H9 (cell line): ENCODE data around the gene STK10. TPM values are rescaled to one million over a fixed set of nuclear protein-coding genes. Genes with fewer than 3 reads are reported as not detected.

Experiments
- DNase-seq: peaks from one replicate; pipeline ENCODE4 v3.0.0-alpha.2; 2017
- H2AFZ ChIP-seq: one replicate; pipeline ENCODE4 v1.6.1; 2013; ENCODE audit warnings: mild to moderate bottlenecking, low read length, control low read depth, moderate library complexity
- H2AK5ac ChIP-seq: 2 replicates; pipeline ENCODE4 v1.6.1; 2013; ENCODE audit warnings: low read length, control low read depth, mixed read lengths; ENCODE audit not compliant: insufficient read length
- H2BK120ac ChIP-seq: one replicate; pipeline ENCODE4 v1.6.1; 2013; ENCODE audit warnings: low read depth, mild to moderate bottlenecking, low read length, control low read depth, inconsistent platforms; ENCODE audit not compliant: poor library complexity, severe bottlenecking
- H2BK12ac ChIP-seq: 2 replicates; pipeline ENCODE4 v1.6.1; 2013; ENCODE audit warnings: low read length, control low read depth, mixed read lengths, low read depth; ENCODE audit not compliant: insufficient read length
- H2BK15ac ChIP-seq: 2 replicates; pipeline ENCODE4 v1.6.1; 2013; ENCODE audit warnings: low read depth, low read length, control low read depth
- H2BK20ac ChIP-seq: one replicate; pipeline ENCODE4 v1.6.1; 2013; ENCODE audit warnings: low read depth, mild to moderate bottlenecking, low read length, control low read depth, inconsistent platforms; ENCODE audit not compliant: poor library complexity, severe bottlenecking
- H2BK5ac ChIP-seq: 2 replicates; pipeline ENCODE4 v1.6.1; 2013; ENCODE audit warnings: low read length, control low read depth, mixed read lengths; ENCODE audit not compliant: insufficient read length
- H3K14ac ChIP-seq: 2 replicates; pipeline ENCODE4 v1.6.1; 2013; ENCODE audit warnings: low read length, control low read depth; ENCODE audit not compliant: insufficient read depth
- H3K18ac ChIP-seq: 2 replicates; pipeline ENCODE4 v1.6.1; 2013; ENCODE audit warnings: low read depth, mild to moderate bottlenecking, mixed read lengths, low read length, control low read depth; ENCODE audit not compliant: insufficient read length
- H3K23ac ChIP-seq: 2 replicates; pipeline ENCODE4 v1.6.1; 2013; ENCODE audit warnings: low read length, control low read depth, mixed read lengths, low read depth; ENCODE audit not compliant: insufficient read length
- H3K23me2 ChIP-seq: 2 replicates; pipeline ENCODE4 v1.6.1; 2013; ENCODE audit warnings: low read depth, mild to moderate bottlenecking, mixed read lengths, low read length, control low read depth; ENCODE audit not compliant: insufficient read length, poor library complexity, severe bottlenecking
- H3K27ac ChIP-seq: 2 replicates; pipeline ENCODE4 v1.5.1; 2013; ENCODE audit warnings: low read length, control low read depth, mixed read lengths, low read depth; ENCODE audit not compliant: insufficient read length
- H3K27me3 ChIP-seq: 2 replicates; pipeline ENCODE4 v1.6.1; 2013; ENCODE audit warnings: low read length, control low read depth, inconsistent platforms; ENCODE audit not compliant: insufficient read depth
- H3K4ac ChIP-seq: 2 replicates; pipeline ENCODE4 v1.6.1; 2013; ENCODE audit warnings: low read depth, mild to moderate bottlenecking, control low read depth, inconsistent platforms, low read length, moderate library complexity
- H3K4me1 ChIP-seq: 2 replicates; pipeline ENCODE4 v1.6.1; 2013; ENCODE audit warnings: low read length, control low read depth, inconsistent platforms; ENCODE audit not compliant: insufficient read depth
- H3K4me2 ChIP-seq: 2 replicates; pipeline ENCODE4 v1.6.1; 2013; ENCODE audit warnings: low read length, control low read depth, mixed read lengths; ENCODE audit not compliant: insufficient read length, insufficient read depth
- H3K56ac ChIP-seq: 2 replicates; pipeline ENCODE4 v1.6.1; 2013; ENCODE audit warnings: low read depth, mild to moderate bottlenecking, mixed read lengths, low read length, control low read depth; ENCODE audit not compliant: insufficient read length
- H3K79me1 ChIP-seq: 2 replicates; pipeline ENCODE4 v1.6.1; 2013; ENCODE audit warnings: low read depth, mild to moderate bottlenecking, moderate library complexity, low read length, control low read depth, inconsistent platforms; ENCODE audit not compliant: insufficient read depth, poor library complexity, severe bottlenecking
- H3K79me2 ChIP-seq: 2 replicates; pipeline ENCODE4 v1.6.1; 2013; ENCODE audit warnings: low read length, control low read depth, inconsistent platforms; ENCODE audit not compliant: insufficient read depth
- H3K9ac ChIP-seq: 2 replicates; pipeline ENCODE4 v1.6.1; 2013; ENCODE audit warnings: low read length, control low read depth, mixed read lengths; ENCODE audit not compliant: insufficient read length; ENCODE audit errors: extremely low read depth
- H3K9me3 ChIP-seq: one replicate; pipeline ENCODE4 v1.6.1; 2013; ENCODE audit warnings: low read depth, low read length, inconsistent platforms; ENCODE audit not compliant: control insufficient read depth
- H3T11ph ChIP-seq: one replicate; pipeline ENCODE4 v1.6.1; 2013; ENCODE audit warnings: mild to moderate bottlenecking, low read length, control low read depth, inconsistent platforms
- H4K20me1 ChIP-seq: one replicate; pipeline ENCODE4 v1.6.1; 2013; ENCODE audit not compliant: control insufficient read depth, insufficient read length, insufficient read depth
- H4K5ac ChIP-seq: 2 replicates; pipeline ENCODE4 v1.6.1; 2013; ENCODE audit warnings: low read depth, mild to moderate bottlenecking, mixed read lengths, low read length, control low read depth; ENCODE audit not compliant: insufficient read length
- H4K8ac ChIP-seq: replicated peaks from 2 replicates; pipeline ENCODE4 v1.6.1; 2013; ENCODE audit warnings: low read length, control low read depth, mixed read lengths, low read depth; ENCODE audit not compliant: insufficient read length
- H4K91ac ChIP-seq: 2 replicates; pipeline ENCODE4 v1.6.1; 2013; ENCODE audit warnings: low read depth, mild to moderate bottlenecking, moderate library complexity, mixed read lengths, low read length, control low read depth; ENCODE audit not compliant: insufficient read length
- H3K27ac Mint-ChIP-seq, 3 experiments: 2 replicates in 2 of 3; 3 replicates in 1 of 3; pipeline ENCODE4 v1.8.0; 2020 to 2021; ENCODE audit warnings: mixed read lengths in 3 of 3, mild to moderate bottlenecking in 1 of 3, moderate library complexity in 1 of 3
- H3K27me3 Mint-ChIP-seq: 2 replicates; pipeline ENCODE4 v1.8.0; 2021; ENCODE audit warnings: low read depth, mild to moderate bottlenecking, moderate library complexity, mixed read lengths
- H3K36me3 Mint-ChIP-seq, 3 experiments: 2 replicates in 2 of 3; 3 replicates in 1 of 3; pipeline ENCODE4 v1.8.0; 2020 to 2021; ENCODE audit warnings: low read depth in 3 of 3, mixed read lengths in 3 of 3; ENCODE audit not compliant: insufficient read depth in 1 of 3
- H3K4me1 Mint-ChIP-seq, 2 experiments: 2 replicates each; pipeline ENCODE4 v1.8.0; 2020; ENCODE audit warnings: mixed read lengths in 2 of 2
- H3K4me3 Mint-ChIP-seq, 2 experiments: 2 replicates in 1 of 2; 3 replicates in 1 of 2; pipeline ENCODE4 v1.8.0; 2020 to 2021; ENCODE audit warnings: mild to moderate bottlenecking in 2 of 2, mixed read lengths in 2 of 2, moderate library complexity in 1 of 2
- H3K9me3 Mint-ChIP-seq, 2 experiments: 2 replicates in 1 of 2; 3 replicates in 1 of 2; pipeline ENCODE4 v1.8.0; 2020; ENCODE audit warnings: mild to moderate bottlenecking in 2 of 2, mixed read lengths in 2 of 2, moderate library complexity in 1 of 2
- WGBS: extraction: QIAGEN DNeasy Blood & Tissue Kit; methylation state at CpG from one replicate; pipeline ENCODE4 v1.1.7; 2013; ENCODE audit warnings: missing lambda C conversion rate, low lambda C conversion rate, mixed read lengths; ENCODE audit not compliant: insufficient read length; ENCODE audit errors: extremely low coverage; 5-methylcytosine and 5-hydroxymethylcytosine counted together
- total RNA-seq: library from RNA; stranded (reverse); gene quantifications from 2 replicates; pipeline ENCODE4 v1.2.1, GENCODE V29; 2021
- TF ChIP-seq, protein P1 (sequence below): fragments of 200-600 bp; sonication (generic); conservative IDR thresholded peaks from 3 replicates; pipeline ENCODE4 v1.8.0; 2021; ENCODE audit warnings: antibody characterized with exemption, mild to moderate bottlenecking

The STK10 gene
- total RNA-seq, 1 experiment from 2014 or later, result 14.6 TPM

DNA sequence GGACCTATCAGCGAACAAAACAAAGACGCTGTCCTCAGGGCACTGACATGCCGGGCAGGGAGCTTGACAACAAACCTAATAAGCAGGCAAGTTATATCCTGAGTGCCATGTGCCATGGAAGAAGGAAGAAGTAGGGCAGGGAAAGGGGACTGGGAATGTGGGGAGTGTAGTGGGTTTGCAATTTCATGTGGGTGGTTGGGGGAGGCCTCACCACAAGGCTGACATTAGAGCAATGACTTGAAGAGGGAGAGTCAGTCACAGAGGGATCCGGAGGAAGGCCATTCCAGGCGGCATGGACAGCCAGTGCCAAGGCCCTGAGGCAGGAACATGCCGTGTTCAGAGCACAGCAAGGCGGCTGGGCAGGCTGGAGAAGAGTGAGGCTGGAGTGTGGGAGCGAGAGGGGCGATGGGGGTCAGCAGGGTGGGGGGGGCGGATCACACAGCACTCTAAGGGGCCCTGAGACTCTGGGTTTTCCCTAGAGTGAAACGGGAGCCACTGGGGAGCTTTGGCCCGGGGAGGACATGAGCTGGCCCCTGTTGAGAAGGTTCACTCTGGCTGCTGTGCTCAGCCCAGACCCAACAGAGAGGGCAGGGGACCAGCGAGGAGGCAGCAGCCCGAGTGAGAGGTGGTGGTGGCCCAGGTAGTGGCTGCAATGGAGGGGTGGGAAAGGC is 86.3 kb downstream of the STK10 start:
- WGBS, result no CpG with 5 or more reads among the region's 14 CpGs
- Histone ChIP-seq H3K23me2 (no peaks in the 10 kb centered on the region), H2BK20ac (no peak overlapping the region), H3K79me1 (no peaks in the 10 kb centered on the region), H4K91ac (no peak overlapping the region), H3K27ac (no peak overlapping the region), H3K9ac (no peak overlapping the region), H3K4ac (no peak overlapping the region), H2BK12ac (no peak overlapping the region), H3K4me1 (peaks cover 8% of the 10 kb centered on the region; the same call in 1 of the 2 replicates), H3K79me2 (no peaks in the 10 kb centered on the region), H4K8ac (no peak overlapping the region), H2BK15ac (no peak overlapping the region), H3K4me2 (no peak overlapping the region), H3K18ac (no peak overlapping the region), H2AFZ (no peak overlapping the region), H3K56ac (no peak overlapping the region), H2AK5ac (no peak overlapping the region), H3K9me3 (no peaks in the 10 kb centered on the region), H3K23ac (no peak overlapping the region), H3T11ph (no peak overlapping the region), H2BK5ac (no peak overlapping the region), H4K5ac (no peak overlapping the region), H2BK120ac (no peak overlapping the region), H3K14ac (no peak overlapping the region), H4K20me1 (no peaks in the 10 kb centered on the region), H3K27me3 (no peaks in the 10 kb centered on the region)
- peak overlapping the region in 2 of 3 experiments; percentile 20 to 91; a peak in 4 of 7 replicates for H3K27ac Mint-ChIP-seq
- TF ChIP-seq, protein P1, sequence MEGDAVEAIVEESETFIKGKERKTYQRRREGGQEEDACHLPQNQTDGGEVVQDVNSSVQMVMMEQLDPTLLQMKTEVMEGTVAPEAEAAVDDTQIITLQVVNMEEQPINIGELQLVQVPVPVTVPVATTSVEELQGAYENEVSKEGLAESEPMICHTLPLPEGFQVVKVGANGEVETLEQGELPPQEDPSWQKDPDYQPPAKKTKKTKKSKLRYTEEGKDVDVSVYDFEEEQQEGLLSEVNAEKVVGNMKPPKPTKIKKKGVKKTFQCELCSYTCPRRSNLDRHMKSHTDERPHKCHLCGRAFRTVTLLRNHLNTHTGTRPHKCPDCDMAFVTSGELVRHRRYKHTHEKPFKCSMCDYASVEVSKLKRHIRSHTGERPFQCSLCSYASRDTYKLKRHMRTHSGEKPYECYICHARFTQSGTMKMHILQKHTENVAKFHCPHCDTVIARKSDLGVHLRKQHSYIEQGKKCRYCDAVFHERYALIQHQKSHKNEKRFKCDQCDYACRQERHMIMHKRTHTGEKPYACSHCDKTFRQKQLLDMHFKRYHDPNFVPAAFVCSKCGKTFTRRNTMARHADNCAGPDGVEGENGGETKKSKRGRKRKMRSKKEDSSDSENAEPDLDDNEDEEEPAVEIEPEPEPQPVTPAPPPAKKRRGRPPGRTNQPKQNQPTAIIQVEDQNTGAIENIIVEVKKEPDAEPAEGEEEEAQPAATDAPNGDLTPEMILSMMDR, result no peak
- H3K9me3 Mint-ChIP-seq, result no peaks in the 10 kb centered on the region
- no peaks in the 10 kb centered on the region for H3K27me3 Mint-ChIP-seq
- peaks cover 27 to 35% of the 10 kb centered on the region in 2 experiments for H3K4me1 Mint-ChIP-seq
- DNase-seq, result no peak
- H3K4me3 Mint-ChIP-seq, result 0 out of 5 replicates have a peak overlapping the region, but pooled peaks of 1 of the 2 experiments have one; percentile 28
- H3K36me3 Mint-ChIP-seq, result peaks cover 6 to 11% (median 7%) of the 10 kb centered on the region in 3 experiments; a peak in 5 of 7 replicates
